ENCODE data around the gene SMG1.
A peak's percentile ranks its signal among the peaks of the same experiment; 100 is the strongest.
"Not testable (repeated sequence)": the region's sequence is repeated elsewhere in the genome, so short reads cannot be mapped to it uniquely, and the experiment has no call there.

SMG1 gene

DNA sequence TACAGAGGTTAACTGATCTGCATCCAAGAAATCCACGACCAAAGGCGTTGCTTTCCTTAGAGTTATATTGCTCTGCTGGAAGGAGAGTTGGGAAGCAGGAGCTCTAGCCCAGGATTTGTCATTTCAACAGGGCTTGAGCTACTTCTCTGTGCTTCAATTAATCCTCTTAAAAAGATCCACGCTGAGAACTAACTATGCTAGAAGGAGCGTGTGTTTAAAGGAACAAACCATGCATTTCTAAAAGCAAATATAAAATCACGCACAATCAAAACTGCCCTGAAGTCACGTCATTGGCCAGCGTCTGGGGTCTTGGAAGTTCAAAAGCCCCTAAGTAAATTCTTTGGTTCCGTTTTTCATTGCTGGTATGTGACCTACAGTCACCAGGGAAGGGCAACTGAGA lies 125.9 kb downstream of the SMG1 start:
- no peak for DNase-seq (ENCODE audit: low read depth in 2 of 2)

DNA sequence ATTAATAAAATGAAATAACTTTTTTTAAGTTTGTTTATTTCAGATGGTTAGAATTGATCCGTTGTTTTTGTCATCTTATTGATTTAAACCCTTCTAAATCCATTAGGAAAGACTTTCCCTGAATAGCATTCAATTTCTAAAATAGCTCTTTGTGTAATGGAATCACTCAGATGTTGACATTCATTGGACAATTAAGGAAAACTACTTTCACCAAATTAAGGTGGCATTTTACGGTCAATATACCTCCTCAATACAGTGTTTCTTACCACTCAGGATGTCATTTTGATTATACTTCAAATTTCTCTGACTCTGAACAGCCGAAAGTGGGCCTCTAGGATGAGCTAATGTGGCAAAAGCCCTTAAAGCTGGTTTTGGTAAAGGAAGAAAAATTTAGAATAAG lies 126.7 kb downstream of the SMG1 start:
- DNase-seq (ENCODE audit: low read depth in 2 of 2), result no peak

DNA sequence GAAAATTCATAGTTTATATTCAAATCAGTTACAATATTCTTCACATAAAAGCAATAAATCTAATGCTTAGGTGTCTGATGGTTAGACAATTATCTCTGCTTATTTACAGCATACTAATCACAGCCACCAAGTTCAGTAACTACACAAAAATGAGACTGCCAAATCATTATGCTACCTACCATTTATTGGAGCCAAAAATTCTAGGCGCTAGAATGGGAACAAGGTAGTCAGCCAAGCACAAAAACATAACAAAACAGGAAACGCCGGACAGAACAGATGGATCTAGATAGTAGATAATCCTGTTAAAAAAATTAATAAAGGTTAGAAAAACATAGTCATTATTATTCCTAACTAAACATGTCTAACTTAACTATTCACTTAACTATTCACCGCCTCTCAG lies 128.5 kb downstream of the SMG1 start:
- no peak for DNase-seq (ENCODE audit: low read depth in 2 of 2)

DNA sequence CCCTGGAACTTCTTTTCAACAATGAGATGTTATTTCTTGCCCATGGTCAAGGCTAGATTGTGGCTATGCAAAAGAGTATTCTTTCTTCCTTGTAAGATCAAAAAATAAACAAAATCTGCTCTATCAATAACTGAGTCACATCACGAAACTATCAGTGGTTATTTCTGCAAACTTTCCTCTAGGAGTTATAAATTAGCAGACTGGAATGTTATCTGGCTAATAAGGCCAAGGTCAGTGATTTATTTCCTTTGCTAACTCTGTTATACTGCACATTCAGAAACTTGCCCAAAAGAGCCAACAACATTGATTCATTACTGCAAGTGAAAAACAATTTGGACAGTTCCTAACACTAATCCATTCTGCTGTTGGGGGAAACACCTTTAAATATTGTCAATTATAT lies 129.8 kb downstream of the SMG1 start:
- DNase-seq (ENCODE audit: low read depth in 2 of 2), result no peak

DNA sequence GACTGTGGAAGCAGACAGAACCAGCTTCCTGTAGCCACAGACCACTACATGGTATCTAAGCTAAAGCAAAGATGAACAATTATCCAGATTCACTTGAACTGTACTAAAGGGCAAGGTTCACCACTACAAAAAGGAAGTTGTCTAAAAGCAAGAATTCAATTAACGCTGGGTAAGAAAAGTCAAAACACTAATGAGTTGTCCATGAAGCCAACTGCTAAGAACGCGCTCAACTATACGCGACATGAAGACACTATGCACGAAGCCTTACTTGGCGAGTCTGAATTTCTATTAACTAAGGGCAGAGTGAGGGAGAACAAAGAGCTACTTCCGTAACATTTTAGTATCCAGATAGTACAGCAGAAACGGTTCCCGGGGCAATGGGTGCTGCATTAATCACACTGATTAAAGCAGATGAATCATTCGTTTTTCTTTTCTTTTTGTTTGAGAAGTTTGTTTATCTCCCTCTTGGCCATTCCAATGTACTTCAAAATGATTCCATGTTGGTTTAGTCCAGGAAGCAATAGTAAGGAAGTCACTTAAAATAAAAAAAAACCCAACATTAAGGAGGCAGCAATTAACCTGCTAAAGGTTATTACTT lies 133.3 kb downstream of the SMG1 start:
- no peak for DNase-seq (ENCODE audit: low read depth in 2 of 2)

DNA sequence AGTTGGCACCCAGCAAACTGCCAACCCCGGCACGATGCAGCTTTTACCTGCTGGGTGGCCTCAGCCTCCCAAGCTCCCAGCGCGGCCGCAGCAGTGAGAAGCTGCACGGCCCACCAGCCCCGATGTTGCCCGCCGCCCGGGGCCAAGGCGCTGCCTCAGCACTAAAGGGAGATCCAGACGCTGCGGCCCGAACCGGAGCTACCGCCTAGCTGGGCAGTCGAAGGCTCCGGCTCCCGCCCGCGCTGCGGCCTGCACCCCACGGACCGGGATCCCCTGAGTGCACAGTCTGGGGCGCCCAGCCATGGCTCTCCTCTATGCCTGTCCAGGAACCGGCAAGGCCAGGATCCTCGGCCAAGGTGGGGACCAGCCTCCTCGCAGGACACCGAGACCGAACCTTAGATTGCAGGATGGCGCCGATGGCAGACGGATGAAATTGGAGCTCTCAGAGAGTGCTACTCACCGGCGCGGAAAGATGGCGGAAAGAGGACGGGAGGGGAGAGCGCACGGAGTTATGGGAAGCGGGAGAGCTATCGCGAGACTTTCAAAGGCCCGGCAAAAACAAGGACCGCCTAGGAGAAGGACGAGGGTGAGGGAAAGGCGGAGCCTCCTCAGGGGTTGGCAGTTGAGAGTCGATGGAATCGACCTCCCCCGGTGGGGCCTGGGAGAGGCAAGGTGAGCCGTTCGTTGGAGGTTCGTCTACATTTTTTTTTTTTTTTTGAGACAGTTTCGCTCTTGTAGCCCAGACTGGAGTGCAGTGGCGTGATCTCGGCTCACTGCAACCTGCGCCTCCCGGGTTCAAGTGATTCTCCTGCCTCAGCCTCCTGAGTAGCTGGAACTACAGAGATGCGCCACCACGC lies 136.1 kb downstream of the SMG1 start, which contains the start of gene RPS15A:
Gene RPS15A, minus strand, starts transcription at position 485 of the 857 bp plus-strand sequence. CDS start 1,221 bp downstream, outside the sequence.
- DNase-seq (ENCODE audit: low read depth in 2 of 2), result peak; percentile 75 to 80

DNA sequence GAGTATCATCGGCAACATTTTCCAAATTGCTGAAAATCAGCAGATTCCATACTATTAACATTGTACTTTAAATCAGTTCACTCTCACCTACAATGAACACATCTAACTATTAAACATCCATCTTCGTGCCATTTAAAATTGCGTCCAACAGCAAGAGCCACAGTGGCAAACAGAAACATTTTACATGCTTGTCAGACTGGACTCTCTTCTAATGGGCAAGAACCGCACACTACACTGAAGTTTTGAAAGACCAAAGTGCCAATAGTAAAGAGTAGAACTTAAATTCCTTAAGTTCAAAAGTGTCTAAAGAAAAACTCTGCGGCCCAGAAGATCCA lies 136.7 kb downstream of the SMG1 start:
- no peak for DNase-seq (ENCODE audit: low read depth in 2 of 2)

DNA sequence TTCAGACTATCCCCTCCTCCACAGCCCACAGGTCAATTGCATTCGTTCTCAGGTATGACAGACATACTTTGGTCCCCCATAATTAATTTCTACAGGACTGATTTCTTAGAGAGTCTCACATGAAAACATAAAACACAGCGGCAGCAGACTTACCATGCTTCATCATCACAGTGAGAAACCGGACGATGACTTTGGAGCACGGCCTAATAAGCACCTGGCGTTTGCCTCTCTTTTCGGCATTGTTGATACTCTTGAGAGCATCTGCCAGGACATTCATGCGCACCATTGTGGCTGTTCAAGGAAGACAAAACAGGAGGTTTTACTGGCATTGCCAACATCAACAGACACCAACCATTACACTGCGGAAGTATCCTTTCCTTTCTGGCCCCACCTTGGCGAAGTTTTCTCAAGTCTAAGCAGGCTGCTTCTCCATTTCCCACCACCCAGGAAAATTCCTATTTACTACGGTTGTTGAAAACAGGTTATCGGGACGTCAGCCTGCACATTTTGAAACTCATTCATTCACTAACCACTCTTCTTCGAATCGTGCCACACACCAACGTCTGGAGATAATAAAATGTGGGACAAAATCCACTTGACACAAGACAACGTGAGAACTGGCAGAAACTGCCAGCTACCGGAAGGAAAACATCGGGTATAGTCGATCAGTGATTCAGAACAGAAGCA lies 137.2 kb downstream of the SMG1 start:
- no peak for DNase-seq (ENCODE audit: low read depth in 2 of 2)

DNA sequence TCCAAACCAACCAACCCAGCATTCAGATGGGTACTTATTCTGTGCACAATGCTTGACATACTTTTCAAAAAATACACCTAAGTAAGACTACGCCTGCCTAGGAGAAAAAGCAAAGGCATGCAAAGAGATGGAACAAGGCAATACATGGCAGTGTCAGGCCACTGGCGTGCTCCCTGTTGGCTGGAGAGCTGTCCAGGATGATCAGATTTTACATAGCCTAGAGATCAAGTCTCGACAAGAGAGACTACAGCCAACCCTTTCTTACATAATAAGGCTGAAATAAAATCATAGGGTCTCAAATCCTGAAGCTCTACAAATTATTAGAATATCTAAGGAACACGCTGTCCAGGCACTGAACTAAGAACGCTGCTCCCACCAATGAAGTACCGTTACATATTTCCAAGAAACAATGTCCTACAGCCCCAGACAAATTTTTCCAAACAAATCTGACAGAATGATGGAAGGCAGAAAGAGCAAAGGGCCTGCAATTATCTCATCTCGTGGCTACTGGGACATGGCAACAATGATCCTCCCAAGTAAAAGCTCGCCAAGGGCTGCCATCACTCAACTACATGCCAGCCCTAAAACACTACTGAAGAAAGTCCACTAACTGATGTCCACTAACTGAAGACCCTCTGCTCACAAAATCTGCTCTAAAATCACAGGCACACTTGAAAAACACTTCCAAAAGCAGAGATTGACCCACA lies 141.1 kb downstream of the SMG1 start:
- no peak for DNase-seq (ENCODE audit: low read depth in 2 of 2)

DNA sequence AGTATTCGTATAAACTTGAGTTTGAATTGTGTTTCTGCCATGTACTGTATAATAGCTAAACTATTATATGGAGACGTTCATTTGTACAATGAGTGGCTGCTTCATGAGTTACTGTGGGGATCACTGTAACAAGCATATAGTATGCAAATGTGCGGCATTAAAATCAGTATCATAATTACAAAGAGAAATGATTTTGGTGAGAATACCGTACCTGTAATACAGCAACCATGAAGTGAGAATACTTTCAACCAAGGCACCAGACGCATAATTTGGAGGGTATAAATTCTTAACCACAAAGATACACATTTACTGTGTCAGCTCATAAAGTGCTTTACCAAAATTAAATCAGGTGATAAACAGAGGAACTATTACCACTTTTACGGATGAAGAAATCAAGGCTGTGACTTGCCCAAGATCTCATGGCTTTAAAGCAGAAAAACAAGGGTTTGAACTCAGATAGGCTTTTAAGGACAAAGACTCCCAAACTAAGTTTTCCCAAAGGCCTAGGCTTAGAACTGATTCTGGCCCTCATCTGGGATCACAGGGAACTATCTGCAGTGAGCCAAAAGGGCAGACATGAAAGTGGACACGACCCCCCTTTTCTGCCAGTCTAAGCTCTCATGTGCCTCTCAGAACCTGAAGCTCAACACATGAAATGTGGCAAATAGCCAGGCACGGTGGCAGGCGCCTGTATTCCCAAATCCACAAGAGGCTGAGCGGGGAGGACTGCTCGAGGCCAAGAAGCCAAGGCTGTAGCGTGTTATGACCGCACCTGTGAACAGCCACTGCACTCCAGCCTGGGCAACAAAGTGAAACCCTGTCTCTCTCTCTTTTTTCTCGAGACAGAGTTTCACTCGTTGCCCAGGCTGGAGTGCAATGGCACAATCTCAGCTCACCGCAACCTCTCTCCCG lies 142.5 kb downstream of the SMG1 start:
- DNase-seq (ENCODE audit: low read depth in 2 of 2), result no peak

DNA sequence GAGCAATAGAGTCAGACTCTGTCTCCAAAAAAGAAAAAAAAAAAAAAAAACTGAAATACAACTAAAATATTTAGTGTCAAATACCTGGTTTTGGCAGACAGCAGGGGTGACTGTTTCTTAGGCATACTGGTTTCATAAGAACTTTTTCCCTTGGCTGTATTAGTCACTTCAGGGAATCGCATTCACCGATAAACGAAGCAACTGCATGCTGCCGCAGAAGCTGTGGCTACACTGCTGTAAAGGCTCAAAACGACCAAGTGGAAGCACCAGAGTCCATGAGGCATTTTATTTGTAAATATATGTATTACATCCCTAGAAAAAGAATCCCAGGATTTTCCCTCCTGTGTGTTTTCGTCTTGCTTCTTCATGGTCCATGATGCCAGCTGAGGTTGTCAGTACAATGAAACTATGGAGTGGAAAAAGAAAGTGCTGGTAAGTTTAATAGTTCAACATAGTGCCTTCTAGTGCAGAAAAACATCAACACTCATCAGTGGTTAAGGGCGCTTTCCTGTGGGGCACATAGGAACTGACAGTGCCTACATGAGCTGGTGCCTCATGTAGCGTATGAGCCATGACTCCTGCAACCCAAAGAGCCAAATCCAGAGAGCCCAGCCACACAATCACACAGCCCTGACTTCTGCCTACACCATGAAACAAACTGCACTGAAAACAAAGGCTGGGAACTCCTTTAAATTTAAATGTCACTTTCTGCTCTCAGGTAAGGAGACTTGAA lies 143.3 kb downstream of the SMG1 start:
- DNase-seq (ENCODE audit: low read depth in 2 of 2), result no peak

DNA sequence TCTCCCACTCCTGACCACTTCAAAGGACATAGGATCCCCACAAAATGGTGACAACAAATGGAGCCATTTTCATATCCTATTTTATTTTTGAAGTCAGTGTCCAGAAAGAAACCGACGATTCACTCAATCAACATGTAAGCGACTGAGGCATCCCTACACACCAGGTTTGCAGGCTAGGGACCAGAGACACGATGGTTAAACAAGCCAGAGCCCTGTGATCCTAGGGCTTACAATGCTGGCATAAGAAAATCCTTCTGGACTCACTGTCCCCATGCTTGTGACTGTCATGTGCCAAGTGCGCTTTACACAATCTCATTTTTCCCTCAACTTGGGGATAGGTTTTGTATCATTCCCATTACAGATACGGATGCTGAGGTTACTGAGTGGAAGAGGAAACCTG lies 145.0 kb downstream of the SMG1 start:
- DNase-seq (ENCODE audit: low read depth in 2 of 2), result not testable (repeated sequence)

DNA sequence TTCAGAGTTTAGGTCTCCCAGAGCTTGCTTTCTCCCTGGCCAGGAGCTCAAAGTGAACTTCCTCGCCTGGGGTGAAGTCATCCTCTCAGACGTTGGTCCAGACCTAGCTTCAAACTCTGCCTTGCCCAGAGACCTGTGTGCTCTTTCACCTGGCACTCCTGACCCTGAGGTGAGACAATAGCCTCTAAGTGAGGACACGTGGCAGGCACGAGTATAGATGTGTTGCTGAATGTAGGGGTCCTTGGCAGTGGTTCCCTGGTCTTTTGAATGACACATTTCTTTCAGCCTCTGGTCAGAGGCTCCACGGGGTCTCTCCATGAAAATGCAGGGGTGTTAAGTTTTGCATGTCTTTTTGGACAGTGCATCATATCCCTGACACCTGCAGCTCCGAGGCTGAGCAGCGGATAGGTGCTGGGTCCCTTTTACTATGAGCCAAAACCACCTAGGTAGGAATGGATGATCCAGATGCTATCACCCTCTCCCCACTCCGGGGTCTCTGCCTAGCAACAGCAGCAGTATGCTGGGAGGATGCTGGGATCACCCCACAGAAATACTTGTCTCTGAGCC lies 145.7 kb downstream of the SMG1 start:
- not testable (repeated sequence) for DNase-seq (ENCODE audit: low read depth in 2 of 2)

DNA sequence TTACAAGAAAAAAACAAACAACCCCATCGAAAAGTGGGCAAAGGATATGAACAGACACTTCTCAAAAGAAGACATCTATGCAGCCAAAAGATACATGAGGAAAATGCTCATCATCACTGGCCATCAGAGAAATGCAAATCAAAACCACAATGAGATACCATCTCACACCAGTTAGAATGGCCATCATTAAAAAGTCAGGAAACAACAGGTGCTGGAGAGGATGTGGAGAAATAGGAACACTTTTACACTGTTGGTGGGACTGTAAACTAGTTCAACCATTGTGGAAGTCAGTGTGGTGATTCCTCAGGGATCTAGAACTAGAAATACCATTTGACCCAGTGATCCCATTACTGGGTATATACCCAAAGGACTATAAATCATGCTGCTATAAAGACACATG lies 148.5 kb downstream of the SMG1 start:
- DNase-seq (ENCODE audit: low read depth in 2 of 2), result not testable (repeated sequence)

DNA sequence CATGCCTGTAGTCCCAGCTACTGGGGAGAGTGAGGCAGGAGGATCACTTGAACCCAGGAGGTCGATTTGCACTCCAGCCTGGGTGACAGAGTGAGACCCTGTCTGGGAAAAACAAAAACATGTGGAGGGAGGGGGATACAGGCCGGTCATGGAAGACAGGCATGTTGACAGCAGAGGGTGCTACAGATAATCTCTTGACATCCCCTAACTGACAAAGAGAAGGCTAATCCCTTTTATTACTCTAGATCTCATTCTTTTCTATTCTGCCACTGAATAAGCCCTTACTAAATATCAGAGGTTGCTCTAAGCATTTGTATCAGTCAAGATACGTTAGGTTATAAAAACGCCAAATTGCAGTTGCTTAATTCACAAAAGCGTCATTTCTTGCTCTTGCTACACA lies 149.9 kb downstream of the SMG1 start:
- DNase-seq (ENCODE audit: low read depth in 2 of 2), result not testable (repeated sequence)

DNA sequence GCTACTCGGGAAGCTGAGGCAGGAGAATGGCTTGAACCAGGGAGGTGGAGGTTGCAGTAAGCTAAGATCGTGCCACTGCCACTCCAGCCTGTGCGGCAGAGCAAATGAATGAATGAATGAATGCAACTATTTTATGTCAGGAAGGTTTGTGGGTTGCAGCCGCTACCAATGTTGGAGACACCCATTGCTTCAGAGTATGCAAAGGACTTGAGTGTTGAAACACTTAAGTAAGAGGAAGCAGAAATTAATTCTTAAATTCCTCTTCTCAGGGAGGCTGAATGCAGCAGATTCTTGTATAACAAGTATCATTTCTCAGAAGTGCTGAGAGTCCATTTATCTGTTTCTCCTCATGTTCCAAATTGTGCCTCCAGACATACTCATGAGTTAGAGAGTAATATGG lies 151.6 kb downstream of the SMG1 start:
- not testable (repeated sequence) for DNase-seq (ENCODE audit: low read depth in 2 of 2)

DNA sequence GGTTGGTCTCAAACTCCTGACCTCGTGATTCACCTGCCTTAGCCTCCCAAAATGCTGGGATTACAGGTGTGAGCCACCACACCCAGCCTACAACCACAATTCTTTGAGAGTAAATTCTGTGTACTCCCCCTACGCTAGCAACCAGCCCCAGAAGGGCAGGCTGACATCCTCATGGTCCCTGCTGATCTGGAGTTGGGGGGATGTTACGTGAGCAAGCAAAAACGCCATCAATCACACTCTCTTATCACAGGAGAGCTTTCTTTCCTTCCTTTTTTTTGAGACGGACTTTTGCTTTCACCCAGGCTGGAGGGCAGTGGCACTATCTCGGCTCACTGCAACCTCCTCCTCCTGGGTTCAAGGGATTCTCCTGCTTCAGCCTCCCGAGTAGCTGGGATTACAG lies 154.0 kb downstream of the SMG1 start:
- not testable (repeated sequence) for DNase-seq (ENCODE audit: low read depth in 2 of 2)

DNA sequence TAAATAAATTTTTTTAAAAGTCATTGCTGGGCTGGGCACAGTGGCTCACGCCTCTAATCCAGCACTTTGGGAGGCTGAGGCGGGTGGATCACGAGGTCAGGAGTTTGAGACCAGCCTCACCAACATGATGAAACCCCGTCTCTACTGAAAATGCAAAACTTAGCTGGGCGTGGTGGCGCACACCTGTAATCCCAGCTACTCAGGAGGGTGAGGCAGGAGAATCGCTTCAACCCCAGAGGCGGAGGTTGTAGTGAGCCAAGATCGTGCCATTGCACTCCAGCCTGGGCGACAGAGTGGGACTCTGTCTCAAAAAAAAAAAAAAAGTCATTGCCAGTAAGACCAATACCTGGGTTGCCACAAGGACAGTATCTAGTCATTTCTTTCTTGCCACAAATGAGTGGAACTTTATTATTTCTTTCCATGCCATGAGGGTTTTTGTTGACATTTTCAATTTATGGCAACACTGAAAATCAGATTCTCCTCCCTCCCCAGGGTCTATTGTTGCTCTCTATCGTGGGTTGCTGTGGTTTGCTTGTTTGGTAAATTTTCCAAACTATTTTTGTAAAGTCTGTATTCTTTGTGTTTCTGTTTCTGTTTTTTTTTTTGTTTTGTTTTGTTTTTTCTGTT lies 155.8 kb downstream of the SMG1 start:
- DNase-seq (ENCODE audit: low read depth in 2 of 2), result not testable (repeated sequence)

DNA sequence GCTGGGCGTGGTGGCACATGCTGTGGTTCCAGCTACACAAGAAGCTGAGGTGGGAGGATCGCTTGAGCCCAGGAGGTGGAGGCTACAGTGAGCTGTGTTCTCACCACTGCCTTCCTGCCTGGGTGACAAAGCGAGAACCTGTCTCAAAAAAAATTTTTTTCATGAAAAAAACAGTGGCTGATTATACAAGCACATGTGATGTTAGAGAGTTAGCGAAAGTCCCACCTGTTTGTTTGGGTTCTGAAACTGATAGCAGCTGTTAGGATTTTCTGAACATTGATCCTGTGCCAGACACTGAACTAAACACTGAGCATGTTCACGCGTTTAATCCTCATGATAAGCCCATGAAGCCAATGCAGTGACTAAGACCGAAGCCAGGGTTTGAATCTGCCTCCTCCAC lies 159.0 kb downstream of the SMG1 start:
- DNase-seq (ENCODE audit: low read depth in 2 of 2), result not testable (repeated sequence)

DNA sequence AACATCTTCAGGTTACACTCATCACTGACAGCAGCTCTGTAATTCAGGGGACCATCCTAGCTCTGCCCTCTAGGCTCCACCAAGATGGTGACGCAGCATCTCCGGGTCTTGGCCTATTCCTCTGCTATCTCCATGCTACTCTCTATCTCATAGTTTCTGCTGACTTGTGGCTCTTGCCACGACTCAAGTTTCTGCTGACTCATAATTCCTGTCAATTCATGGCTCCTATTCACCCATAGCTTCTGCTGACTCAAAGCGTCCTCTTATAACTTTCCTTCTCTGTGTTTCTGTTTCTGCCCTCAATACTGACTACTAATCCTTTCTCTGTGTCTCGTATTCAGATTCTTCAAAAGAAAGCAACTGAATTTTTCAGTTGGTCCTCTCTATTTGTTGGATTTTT lies 163.5 kb downstream of the SMG1 start:
- not testable (repeated sequence) for DNase-seq (ENCODE audit: low read depth in 2 of 2)
